Stimulated activated CD4-positive, alpha-beta T cell treated with anti-CD3 and anti-CD28 coated beads, TNF-alpha, amount 100 ng/mL, for 24 hours (primary cell): ENCODE data around the gene CHMP6.
"Not testable (repeated sequence)": the region's sequence is repeated elsewhere in the genome, so short reads cannot be mapped to it uniquely, and the experiment has no call there.

Source experiments
- DNase-seq, 3 experiments: peaks; one replicate each; pipeline ENCODE4 v3.0.0-alpha.2; 2020; ENCODE audit warnings: low read depth in 3 of 3

The CHMP6 gene

GRCh38 chr17:81029859-81030258 is 38.2 kb downstream of the CHMP6 start:
- no peak for DNase-seq

GRCh38 chr17:81030312-81030711 is 38.7 kb downstream of the CHMP6 start:
- DNase-seq: not testable (repeated sequence)

- DNase-seq: no peak
Observed at GRCh38 chr17:81030741-81031565, 39.3 kb downstream of the CHMP6 start.

GRCh38 chr17:81031566-81032550 is 40.2 kb downstream of the CHMP6 start:
- no peak for DNase-seq

- DNase-seq: no peak
Observed at GRCh38 chr17:81032641-81033480, 41.2 kb downstream of the CHMP6 start.

- no peak for DNase-seq
Observed at GRCh38 chr17:81033535-81034167, 42.0 kb downstream of the CHMP6 start.

- no peak for DNase-seq
Observed at GRCh38 chr17:81034168-81034777, 42.6 kb downstream of the CHMP6 start.

- peak; percentile 95 to 98 (median 97) for DNase-seq
Observed at GRCh38 chr17:81034779-81035520, 43.3 kb downstream of the CHMP6 start, which contains the start of gene BAIAP2. BAIAP2 (plus strand) TSS chr17:81035151; CDS start chr17:81035255, 104 bp downstream.

GRCh38 chr17:81035521-81036196 is 44.0 kb downstream of the CHMP6 start:
- DNase-seq: no peak

GRCh38 chr17:81036197-81036941 is 44.7 kb downstream of the CHMP6 start:
- DNase-seq: no peak

GRCh38 chr17:81037026-81037797 is 45.6 kb downstream of the CHMP6 start:
- no peak for DNase-seq

GRCh38 chr17:81037798-81038733 is 46.4 kb downstream of the CHMP6 start:
- no peak for DNase-seq

GRCh38 chr17:81039096-81039495 is 47.5 kb downstream of the CHMP6 start:
- no peak for DNase-seq

GRCh38 chr17:81039854-81040758 is 48.5 kb downstream of the CHMP6 start:
- DNase-seq: no peak

- peak in 1 of 3 experiments; percentile 32 for DNase-seq
Observed at GRCh38 chr17:81040791-81041337, 49.2 kb downstream of the CHMP6 start.
